Panc1 (cell line): ENCODE measurements around the gene PEX5L.

ENCODE experiments used
- POLR2AphosphoS5 ChIP-seq: IDR thresholded peaks from 2 replicates; pipeline ENCODE4 v1.6.1; 2012; ENCODE audit warnings: mild to moderate bottlenecking, low read depth, low read length, moderate library complexity
- TCF7L2 ChIP-seq: IDR thresholded peaks from 2 replicates; pipeline ENCODE4 v1.6.1; 2011; ENCODE audit warnings: mild to moderate bottlenecking, low read depth, low read length, inconsistent platforms
- TF ChIP-seq, protein P1 (sequence below): fragments of 450-650 bp; IDR thresholded peaks from 2 replicates; pipeline ENCODE4 v1.5.1; 2017; ENCODE audit warnings: mild to moderate bottlenecking
- TF ChIP-seq, protein P2 (sequence below), 2 experiments: IDR thresholded peaks; 2 replicates each; pipeline ENCODE4 v1.6.1; 2011 to 2012; ENCODE audit warnings: low read depth in 2 of 2, control low read depth in 1 of 2, low read length in 1 of 2, mild to moderate bottlenecking in 1 of 2, moderate library complexity in 1 of 2; ENCODE audit not compliant: insufficient read depth in 1 of 2

DNA sequence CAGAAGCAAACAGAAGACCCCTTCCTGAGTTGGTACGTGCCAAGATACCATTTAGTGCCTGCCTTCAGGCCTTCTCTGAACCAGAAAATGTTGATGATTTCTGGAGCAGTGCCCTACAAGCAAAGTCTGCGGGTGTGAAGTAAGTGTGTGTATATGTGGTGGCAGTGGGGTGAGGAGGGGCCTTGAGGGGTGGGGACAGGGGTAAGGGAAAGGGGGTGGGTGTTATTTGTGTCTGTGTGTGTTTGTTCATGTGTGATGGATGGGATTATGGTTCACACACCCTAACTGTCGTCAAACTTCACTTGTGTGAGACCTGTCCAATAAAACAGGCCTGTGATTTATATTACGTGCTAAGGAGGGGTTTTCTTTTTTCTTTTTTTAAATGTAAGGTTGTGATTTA is 291.7 kb downstream of the PEX5L start:
- TF ChIP-seq, protein P1, sequence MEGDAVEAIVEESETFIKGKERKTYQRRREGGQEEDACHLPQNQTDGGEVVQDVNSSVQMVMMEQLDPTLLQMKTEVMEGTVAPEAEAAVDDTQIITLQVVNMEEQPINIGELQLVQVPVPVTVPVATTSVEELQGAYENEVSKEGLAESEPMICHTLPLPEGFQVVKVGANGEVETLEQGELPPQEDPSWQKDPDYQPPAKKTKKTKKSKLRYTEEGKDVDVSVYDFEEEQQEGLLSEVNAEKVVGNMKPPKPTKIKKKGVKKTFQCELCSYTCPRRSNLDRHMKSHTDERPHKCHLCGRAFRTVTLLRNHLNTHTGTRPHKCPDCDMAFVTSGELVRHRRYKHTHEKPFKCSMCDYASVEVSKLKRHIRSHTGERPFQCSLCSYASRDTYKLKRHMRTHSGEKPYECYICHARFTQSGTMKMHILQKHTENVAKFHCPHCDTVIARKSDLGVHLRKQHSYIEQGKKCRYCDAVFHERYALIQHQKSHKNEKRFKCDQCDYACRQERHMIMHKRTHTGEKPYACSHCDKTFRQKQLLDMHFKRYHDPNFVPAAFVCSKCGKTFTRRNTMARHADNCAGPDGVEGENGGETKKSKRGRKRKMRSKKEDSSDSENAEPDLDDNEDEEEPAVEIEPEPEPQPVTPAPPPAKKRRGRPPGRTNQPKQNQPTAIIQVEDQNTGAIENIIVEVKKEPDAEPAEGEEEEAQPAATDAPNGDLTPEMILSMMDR: no peak
- TF ChIP-seq POLR2AphosphoS5: no peak
- TF ChIP-seq TCF7L2: no peak
- TF ChIP-seq, protein P2, sequence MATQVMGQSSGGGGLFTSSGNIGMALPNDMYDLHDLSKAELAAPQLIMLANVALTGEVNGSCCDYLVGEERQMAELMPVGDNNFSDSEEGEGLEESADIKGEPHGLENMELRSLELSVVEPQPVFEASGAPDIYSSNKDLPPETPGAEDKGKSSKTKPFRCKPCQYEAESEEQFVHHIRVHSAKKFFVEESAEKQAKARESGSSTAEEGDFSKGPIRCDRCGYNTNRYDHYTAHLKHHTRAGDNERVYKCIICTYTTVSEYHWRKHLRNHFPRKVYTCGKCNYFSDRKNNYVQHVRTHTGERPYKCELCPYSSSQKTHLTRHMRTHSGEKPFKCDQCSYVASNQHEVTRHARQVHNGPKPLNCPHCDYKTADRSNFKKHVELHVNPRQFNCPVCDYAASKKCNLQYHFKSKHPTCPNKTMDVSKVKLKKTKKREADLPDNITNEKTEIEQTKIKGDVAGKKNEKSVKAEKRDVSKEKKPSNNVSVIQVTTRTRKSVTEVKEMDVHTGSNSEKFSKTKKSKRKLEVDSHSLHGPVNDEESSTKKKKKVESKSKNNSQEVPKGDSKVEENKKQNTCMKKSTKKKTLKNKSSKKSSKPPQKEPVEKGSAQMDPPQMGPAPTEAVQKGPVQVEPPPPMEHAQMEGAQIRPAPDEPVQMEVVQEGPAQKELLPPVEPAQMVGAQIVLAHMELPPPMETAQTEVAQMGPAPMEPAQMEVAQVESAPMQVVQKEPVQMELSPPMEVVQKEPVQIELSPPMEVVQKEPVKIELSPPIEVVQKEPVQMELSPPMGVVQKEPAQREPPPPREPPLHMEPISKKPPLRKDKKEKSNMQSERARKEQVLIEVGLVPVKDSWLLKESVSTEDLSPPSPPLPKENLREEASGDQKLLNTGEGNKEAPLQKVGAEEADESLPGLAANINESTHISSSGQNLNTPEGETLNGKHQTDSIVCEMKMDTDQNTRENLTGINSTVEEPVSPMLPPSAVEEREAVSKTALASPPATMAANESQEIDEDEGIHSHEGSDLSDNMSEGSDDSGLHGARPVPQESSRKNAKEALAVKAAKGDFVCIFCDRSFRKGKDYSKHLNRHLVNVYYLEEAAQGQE (IDR thresholded peaks at IDR 0.05; ENCODE audit: insufficient read depth in 1 of 2, low read depth in 2 of 2, low read length in 1 of 2): no peak
